ENCODE measurements around the gene TRIM25. TPM values are rescaled to one million over a fixed set of nuclear protein-coding genes. Genes with fewer than 3 reads are reported as not detected.

The TRIM25 gene
- total RNA-seq (7.0 TPM), polyA plus RNA-seq (ENCODE audit: insufficient read depth in 1 of 8, insufficient read length in 8 of 8, low replicate concordance in 1 of 8) (10 to 100 TPM; 10.9 to 16.5 (median 13.0) TPM)
- long read RNA-seq, donor 1, full-length matches to known transcripts, result 1 of 1 reads
- long read RNA-seq, donor 1, partial matches to known transcripts, result 0 of 1 reads
- long read RNA-seq, donor 1, other reads (novel, unspliced or antisense), result 0 of 1 reads
- long read RNA-seq, donor 2, result 0 reads
- long read RNA-seq, donor 3, partial matches to known transcripts, result 0 of 3 reads
- long read RNA-seq, donor 3, other reads (novel, unspliced or antisense), result 0 of 3 reads
- long read RNA-seq, donor 4, full-length matches to known transcripts, result 3 of 3 reads
- long read RNA-seq, donor 4, partial matches to known transcripts, result 0 of 3 reads
- long read RNA-seq, donor 4, other reads (novel, unspliced or antisense), result 0 of 3 reads
- long read RNA-seq, donor 5, full-length matches to known transcripts, result 4 of 4 reads
- long read RNA-seq, donor 5, partial matches to known transcripts, result 0 of 4 reads
- long read RNA-seq, donor 5, other reads (novel, unspliced or antisense), result 0 of 4 reads
- long read RNA-seq, donor 6, full-length matches to known transcripts, result 2 of 2 reads
- long read RNA-seq, donor 6, partial matches to known transcripts, result 0 of 2 reads
- long read RNA-seq, donor 6, other reads (novel, unspliced or antisense), result 0 of 2 reads
- long read RNA-seq, donor 7, result 0 reads
- long read RNA-seq, donor 8, partial matches to known transcripts, result 0 of 1 reads
- long read RNA-seq, donor 8, other reads (novel, unspliced or antisense), result 0 of 1 reads
- long read RNA-seq, donor 9, result 0 reads
- long read RNA-seq, donor 10, result 0 reads
- long read RNA-seq, donor 11, full-length matches to known transcripts, result 1 of 1 reads
- long read RNA-seq, donor 11, partial matches to known transcripts, result 0 of 1 reads
- long read RNA-seq, donor 11, other reads (novel, unspliced or antisense), result 0 of 1 reads

- no peaks in the 10 kb centered on the region for H3K27me3 ChIP-seq (ENCODE audit: control insufficient read depth, insufficient read depth, low read length)
- no peaks in the 10 kb centered on the region for H3K9me3 ChIP-seq (replicated peaks; ENCODE audit: control insufficient read depth, low read depth, low read length)
- peak within 1 kb of the TSS; percentile 92 for H3K4me3 ChIP-seq (ENCODE audit: low read length)
- under 1% methylated on average over 58 of the region's 58 CpGs for WGBS (ENCODE audit: insufficient coverage)
- H3K36me3 ChIP-seq (ENCODE audit: control insufficient read depth, insufficient read depth, low read length), result peaks cover 6% of the 10 kb centered on the region
- H3K27ac ChIP-seq (ENCODE audit: low read length), result peak within 1 kb of the TSS; percentile 85
- peak; percentile 92 for DNase-seq
- H3K4me1 ChIP-seq (ENCODE audit: control insufficient read depth, insufficient read depth, low read length), result peaks cover 31% of the 10 kb centered on the region
Observed at GRCh38 chr17:56913867-56914580, at the start of gene TRIM25. Gene TRIM25, minus strand, starts transcription at chr17:56914049. Its CDS starts 61 bp downstream, at chr17:56913988.

GRCh38 chr17:56960596-56961538, 47.0 kb upstream of the TRIM25 start, which contains the start of gene COIL:
Gene COIL, minus strand, starts transcription at chr17:56961050. Its CDS starts 31 bp downstream, at chr17:56961019.
- H3K36me3 ChIP-seq (ENCODE audit: control insufficient read depth, insufficient read depth, low read length), result peaks cover 3% of the 10 kb centered on the region
- WGBS (ENCODE audit: insufficient coverage), result under 1% methylated on average over 32 of the region's 59 CpGs
- H3K9me3 ChIP-seq (replicated peaks; ENCODE audit: control insufficient read depth, low read depth, low read length), result no peaks in the 10 kb centered on the region
- peak; percentile 95 for DNase-seq
- peaks cover 11% of the 10 kb centered on the region for H3K4me1 ChIP-seq (ENCODE audit: control insufficient read depth, insufficient read depth, low read length)
- no peaks in the 10 kb centered on the region for H3K27me3 ChIP-seq (ENCODE audit: control insufficient read depth, insufficient read depth, low read length)
- peak within 1 kb of the TSS; percentile 87 for H3K27ac ChIP-seq (ENCODE audit: low read length)
- H3K4me3 ChIP-seq (ENCODE audit: low read length), result peak within 1 kb of the TSS; percentile 66

- Histone ChIP-seq H3K4me3 (ENCODE audit: low read length) (no peak overlapping the region), H3K27ac (ENCODE audit: low read length) (no peak overlapping the region), H3K27me3 (ENCODE audit: control insufficient read depth, insufficient read depth, low read length) (no peaks in the 10 kb centered on the region), H3K4me1 (ENCODE audit: control insufficient read depth, insufficient read depth, low read length) (peaks cover 11% of the 10 kb centered on the region), H3K9me3 (replicated peaks; ENCODE audit: control insufficient read depth, low read depth, low read length) (no peaks in the 10 kb centered on the region), H3K36me3 (ENCODE audit: control insufficient read depth, insufficient read depth, low read length) (peaks cover 3% of the 10 kb centered on the region)
- no peak for DNase-seq
- 87% methylated on average over 3 of the region's 5 CpGs for WGBS (ENCODE audit: insufficient coverage)
Observed at GRCh38 chr17:56956992-56957391, 43.1 kb upstream of the TRIM25 start.

- no peaks in the 10 kb centered on the region for H3K9me3 ChIP-seq (replicated peaks; ENCODE audit: control insufficient read depth, low read depth, low read length)
- peaks cover 20% of the 10 kb centered on the region for H3K36me3 ChIP-seq (ENCODE audit: control insufficient read depth, insufficient read depth, low read length)
- H3K4me3 ChIP-seq (ENCODE audit: low read length), result no peak overlapping the region
- H3K4me1 ChIP-seq (ENCODE audit: control insufficient read depth, insufficient read depth, low read length), result no peaks in the 10 kb centered on the region
- no peak overlapping the region for H3K27ac ChIP-seq (ENCODE audit: low read length)
- no peak for DNase-seq
- WGBS (ENCODE audit: insufficient coverage), result 80% methylated on average over 2 of the region's 3 CpGs
- H3K27me3 ChIP-seq (ENCODE audit: control insufficient read depth, insufficient read depth, low read length), result no peaks in the 10 kb centered on the region
Observed at GRCh38 chr17:56949595-56949994, 35.7 kb upstream of the TRIM25 start.

GRCh38 chr17:56948491-56948890, 34.6 kb upstream of the TRIM25 start:
- H3K36me3 ChIP-seq (ENCODE audit: control insufficient read depth, insufficient read depth, low read length), result peaks cover 26% of the 10 kb centered on the region
- H3K4me3 ChIP-seq (ENCODE audit: low read length), result no peak overlapping the region
- H3K9me3 ChIP-seq (replicated peaks; ENCODE audit: control insufficient read depth, low read depth, low read length), result no peaks in the 10 kb centered on the region
- no CpG with 5 or more reads among the region's 1 CpG for WGBS (ENCODE audit: insufficient coverage)
- no peak for DNase-seq
- no peak overlapping the region for H3K27ac ChIP-seq (ENCODE audit: low read length)
- no peaks in the 10 kb centered on the region for H3K27me3 ChIP-seq (ENCODE audit: control insufficient read depth, insufficient read depth, low read length)
- no peaks in the 10 kb centered on the region for H3K4me1 ChIP-seq (ENCODE audit: control insufficient read depth, insufficient read depth, low read length)

- Histone ChIP-seq H3K27ac (ENCODE audit: low read length) (no peak overlapping the region), H3K4me1 (ENCODE audit: control insufficient read depth, insufficient read depth, low read length) (no peaks in the 10 kb centered on the region), H3K36me3 (ENCODE audit: control insufficient read depth, insufficient read depth, low read length) (peaks cover 30% of the 10 kb centered on the region), H3K9me3 (replicated peaks; ENCODE audit: control insufficient read depth, low read depth, low read length) (no peaks in the 10 kb centered on the region), H3K27me3 (ENCODE audit: control insufficient read depth, insufficient read depth, low read length) (no peaks in the 10 kb centered on the region), H3K4me3 (ENCODE audit: low read length) (no peak overlapping the region)
- no CpG with 5 or more reads among the region's 1 CpG for WGBS (ENCODE audit: insufficient coverage)
- no peak for DNase-seq
Observed at GRCh38 chr17:56947741-56948140, 33.9 kb upstream of the TRIM25 start.

GRCh38 chr17:56945938-56946505, 32.2 kb upstream of the TRIM25 start:
- Histone ChIP-seq H3K4me3 (ENCODE audit: low read length) (no peak overlapping the region), H3K9me3 (replicated peaks; ENCODE audit: control insufficient read depth, low read depth, low read length) (no peaks in the 10 kb centered on the region), H3K36me3 (ENCODE audit: control insufficient read depth, insufficient read depth, low read length) (peaks cover 38% of the 10 kb centered on the region), H3K27me3 (ENCODE audit: control insufficient read depth, insufficient read depth, low read length) (no peaks in the 10 kb centered on the region), H3K4me1 (ENCODE audit: control insufficient read depth, insufficient read depth, low read length) (no peaks in the 10 kb centered on the region), H3K27ac (ENCODE audit: low read length) (no peak overlapping the region)
- no CpG with 5 or more reads among the region's 3 CpGs for WGBS (ENCODE audit: insufficient coverage)
- DNase-seq, result no peak

- no peaks in the 10 kb centered on the region for H3K9me3 ChIP-seq (replicated peaks; ENCODE audit: control insufficient read depth, low read depth, low read length)
- peaks cover 41% of the 10 kb centered on the region for H3K36me3 ChIP-seq (ENCODE audit: control insufficient read depth, insufficient read depth, low read length)
- no peak overlapping the region for H3K4me3 ChIP-seq (ENCODE audit: low read length)
- no peaks in the 10 kb centered on the region for H3K27me3 ChIP-seq (ENCODE audit: control insufficient read depth, insufficient read depth, low read length)
- no peak overlapping the region for H3K27ac ChIP-seq (ENCODE audit: low read length)
- DNase-seq, result no peak
- WGBS (ENCODE audit: insufficient coverage), result 93% methylated on average over 5 of the region's 10 CpGs
- no peaks in the 10 kb centered on the region for H3K4me1 ChIP-seq (ENCODE audit: control insufficient read depth, insufficient read depth, low read length)
Observed at GRCh38 chr17:56943505-56944125, 29.8 kb upstream of the TRIM25 start.

All from muscle of leg (tissue), 16 donors.